Sciatic nerve (tissue), 2 donors: ENCODE data around the gene DCP1A. TPM values are rescaled to one million over a fixed set of nuclear protein-coding genes. Genes with fewer than 3 reads are reported as not detected.

Experiments
- ATAC-seq: fragments of 200-7000 bp; cut with Tn5 transposase; one replicate; pipeline ENCODE4 v1.9.1; 2020; ENCODE audit warnings: mild to moderate bottlenecking, moderate library complexity
- DNase-seq: peaks from one replicate; pipeline ENCODE4 v3.0.0-alpha.2; 2020; ENCODE audit warnings: low spot score
- intact Hi-C: fragments of 100-400 bp; cut with DNase I; formaldehyde crosslinking; loops from one replicate; pipeline ENCODE4 v1.14.2; 2022
- total RNA-seq: library from RNA; stranded (reverse); fragmentation: NEBNext Ultra II Directional; extraction: Animal tissue kit (Norgen Biotek cat#: 25700); gene quantifications from one replicate; pipeline ENCODE4 v1.2.1, GENCODE V29; 2021
- donor health status: DM: no; HTN: no; CAD: no.
- donor health status: DM: no; HTN: no; CAD: no.

The DCP1A gene
- total RNA-seq, 1 donor from 2014 or later = 30.8 TPM

GRCh38 chr3:53235545-53235944 lies 111.8 kb downstream of the DCP1A start:
- no peak for ATAC-seq
- intact Hi-C loops = no loop called here
- DNase-seq = no peak

- intact Hi-C loops = no loop called here
- ATAC-seq (no peak), DNase-seq (no peak)
Observed at GRCh38 chr3:53234841-53235232, 112.5 kb downstream of the DCP1A start.

GRCh38 chr3:53234130-53234840 lies 113.1 kb downstream of the DCP1A start:
- ATAC-seq (no peak), DNase-seq (no peak)
- intact Hi-C loops = no loop called here

Other genes starting within 250 kb of the DCP1A start
- gene RFT1, start 217.1 kb downstream of the DCP1A start, total RNA-seq = 21.3 TPM
- 30.3 TPM for gene PRKCD, start 186.3 kb downstream of the DCP1A start, total RNA-seq
- gene TKT, start 91.5 kb downstream of the DCP1A start, total RNA-seq = 219 TPM
- gene CACNA1D, start 147.1 kb upstream of the DCP1A start, total RNA-seq = 13.0 TPM